SU-DHL-6 (cell line): Measurements from ENCODE around the gene HTR3C.

Experiments
- H2AFZ ChIP-seq: fragments of 200-600 bp; sonication (generic); 2 replicates; pipeline ENCODE4 v1.6.1; 2014; ENCODE audit warnings: low read depth, mild to moderate bottlenecking, moderate library complexity, mixed read lengths, antibody characterized with exemption, low read length; ENCODE audit not compliant: severe bottlenecking
- H3F3A ChIP-seq: fragments of 200-600 bp; shearing (Covaris generic); 2 replicates; pipeline ENCODE4 v1.6.0; 2016; ENCODE audit warnings: antibody characterized with exemption, mild to moderate bottlenecking; ENCODE audit not compliant: insufficient read depth
- H3K27ac ChIP-seq: fragments of 200-600 bp; sonication (generic); 2 replicates; pipeline ENCODE4 v1.5.1; 2016; ENCODE audit warnings: low read depth, mild to moderate bottlenecking, low read length, moderate library complexity, mixed read lengths
- H3K27me3 ChIP-seq: fragments of 200-600 bp; sonication (generic), shearing (Covaris generic); 2 replicates; pipeline ENCODE4 v1.6.0; 2014; ENCODE audit warnings: mild to moderate bottlenecking, low read length
- H3K36me3 ChIP-seq: fragments of 200-600 bp; sonication (generic); 2 replicates; pipeline ENCODE4 v1.6.1; 2014; ENCODE audit warnings: mild to moderate bottlenecking, low read length, mixed read lengths
- H3K4me2 ChIP-seq: fragments of 300-600, 200-600 bp; shearing (Covaris generic), sonication (generic); 2 replicates; pipeline ENCODE4 v1.6.0; 2014; ENCODE audit warnings: low read length, low read depth, mild to moderate bottlenecking; ENCODE audit not compliant: poor library complexity, severe bottlenecking
- H3K4me3 ChIP-seq: fragments of 200-600 bp; sonication (generic); 2 replicates; pipeline ENCODE4 v1.5.1; 2014; ENCODE audit warnings: antibody characterized with exemption, low read length, mild to moderate bottlenecking, mixed read lengths; ENCODE audit not compliant: insufficient read depth, poor library complexity, severe bottlenecking
- H3K79me2 ChIP-seq: fragments of 200-600 bp; sonication (generic); 2 replicates; pipeline ENCODE4 v1.6.1; 2014; ENCODE audit warnings: mild to moderate bottlenecking, low read length, moderate library complexity; ENCODE audit not compliant: insufficient read depth
- H3K9ac ChIP-seq: fragments of 200-600 bp; sonication (generic); 2 replicates; pipeline ENCODE4 v1.7.0; 2014; ENCODE audit warnings: mild to moderate bottlenecking, low read length
- H3K9me2 ChIP-seq: fragments of 200-600 bp; sonication (generic); replicated peaks from 2 replicates; pipeline ENCODE4 v1.6.1; 2014; ENCODE audit warnings: low read length; ENCODE audit not compliant: insufficient read depth
- H3K9me3 ChIP-seq: fragments of 200-600 bp; sonication (generic); 2 replicates; pipeline ENCODE4 v1.6.1; 2014; ENCODE audit warnings: low read length, mixed read lengths; ENCODE audit not compliant: insufficient read depth
- H4K20me1 ChIP-seq: fragments of 200-600 bp; sonication (generic); 2 replicates; pipeline ENCODE4 v1.6.1; 2014; ENCODE audit warnings: low read depth, mild to moderate bottlenecking, antibody characterized with exemption, low read length, moderate library complexity, mixed read lengths
- EZH2phosphoT487 ChIP-seq: fragments of 200-600 bp; sonication (generic), shearing (Covaris generic); conservative IDR thresholded peaks from 2 replicates; pipeline ENCODE4 v1.6.1; 2018; ENCODE audit warnings: mild to moderate bottlenecking, antibody characterized with exemption, low read length, moderate library complexity, mixed read lengths
- TF ChIP-seq, protein P1 (sequence below): fragments of 200-600 bp; sonication (generic); IDR thresholded peaks from one replicate; pipeline ENCODE4 v1.5.1; 2017; ENCODE audit warnings: antibody characterized with exemption, mild to moderate bottlenecking, low read length, moderate library complexity; ENCODE audit not compliant: insufficient read depth, poor library complexity, severe bottlenecking

The HTR3C gene

DNA sequence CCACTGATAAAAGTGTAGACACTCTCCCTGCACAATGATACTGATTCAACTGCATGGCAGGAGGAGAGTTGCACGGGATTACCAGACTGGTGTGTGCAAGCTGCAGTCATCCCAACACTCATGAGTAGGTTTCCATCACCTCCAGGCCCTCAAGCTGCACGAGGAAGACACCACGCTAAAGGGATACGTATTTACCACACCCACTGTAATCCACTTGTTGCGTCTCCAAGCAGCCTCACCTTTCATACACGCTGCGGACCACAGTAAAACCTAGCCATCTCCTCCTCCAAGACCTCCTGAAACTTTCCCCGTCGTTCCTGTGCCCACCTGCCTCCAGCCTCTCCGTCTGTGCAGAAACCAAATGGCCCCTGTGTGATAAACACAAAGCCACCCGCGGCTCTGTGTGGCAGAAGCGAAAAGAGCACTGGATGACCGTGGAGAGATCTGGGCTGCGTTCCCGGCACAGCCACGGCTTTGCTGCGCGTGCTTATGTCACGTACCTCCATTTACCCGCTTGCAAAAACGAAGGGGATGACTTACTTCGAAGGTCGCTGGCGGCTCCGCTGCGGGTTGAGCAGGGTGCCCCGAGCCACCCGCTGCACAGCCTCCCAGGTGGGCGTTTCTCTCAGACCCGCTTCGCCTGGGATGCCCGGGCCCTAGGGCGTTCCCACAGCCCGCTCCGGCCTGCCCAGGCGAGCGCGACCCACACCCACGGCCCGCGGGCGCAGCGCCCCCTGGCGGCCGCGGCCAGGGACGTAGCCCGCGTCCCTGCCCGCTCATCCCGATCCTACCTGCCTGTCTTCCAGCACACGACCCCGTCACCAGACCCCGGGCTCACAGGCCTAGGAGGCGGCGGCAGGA, 35.8 kb upstream of the HTR3C start:
- H3K9me2 ChIP-seq, result no peaks in the 10 kb centered on the region
- peak overlapping the region; percentile 99 for H2AFZ ChIP-seq
- H3K36me3 ChIP-seq, result 0 out of 2 replicates have a peak, but pooled peaks cover 4% of the 10 kb centered on the region
- H3K4me2 ChIP-seq, result peak overlapping the region; percentile 77
- peak overlapping the region; percentile 84 for H3K4me3 ChIP-seq
- 0 out of 2 replicates have a peak, but pooled peaks cover 8% of the 10 kb centered on the region for H3F3A ChIP-seq
- H4K20me1 ChIP-seq, result no peaks in the 10 kb centered on the region
- no peaks in the 10 kb centered on the region for H3K9me3 ChIP-seq
- no peaks in the 10 kb centered on the region for H3K27me3 ChIP-seq
- H3K79me2 ChIP-seq, result no peaks in the 10 kb centered on the region
- TF ChIP-seq EZH2phosphoT487, result no peak
- TF ChIP-seq, protein P1, sequence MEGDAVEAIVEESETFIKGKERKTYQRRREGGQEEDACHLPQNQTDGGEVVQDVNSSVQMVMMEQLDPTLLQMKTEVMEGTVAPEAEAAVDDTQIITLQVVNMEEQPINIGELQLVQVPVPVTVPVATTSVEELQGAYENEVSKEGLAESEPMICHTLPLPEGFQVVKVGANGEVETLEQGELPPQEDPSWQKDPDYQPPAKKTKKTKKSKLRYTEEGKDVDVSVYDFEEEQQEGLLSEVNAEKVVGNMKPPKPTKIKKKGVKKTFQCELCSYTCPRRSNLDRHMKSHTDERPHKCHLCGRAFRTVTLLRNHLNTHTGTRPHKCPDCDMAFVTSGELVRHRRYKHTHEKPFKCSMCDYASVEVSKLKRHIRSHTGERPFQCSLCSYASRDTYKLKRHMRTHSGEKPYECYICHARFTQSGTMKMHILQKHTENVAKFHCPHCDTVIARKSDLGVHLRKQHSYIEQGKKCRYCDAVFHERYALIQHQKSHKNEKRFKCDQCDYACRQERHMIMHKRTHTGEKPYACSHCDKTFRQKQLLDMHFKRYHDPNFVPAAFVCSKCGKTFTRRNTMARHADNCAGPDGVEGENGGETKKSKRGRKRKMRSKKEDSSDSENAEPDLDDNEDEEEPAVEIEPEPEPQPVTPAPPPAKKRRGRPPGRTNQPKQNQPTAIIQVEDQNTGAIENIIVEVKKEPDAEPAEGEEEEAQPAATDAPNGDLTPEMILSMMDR, result peak; percentile 97
- H3K9ac ChIP-seq, result peak overlapping the region; percentile 85
- H3K27ac ChIP-seq, result no peak overlapping the region

DNA sequence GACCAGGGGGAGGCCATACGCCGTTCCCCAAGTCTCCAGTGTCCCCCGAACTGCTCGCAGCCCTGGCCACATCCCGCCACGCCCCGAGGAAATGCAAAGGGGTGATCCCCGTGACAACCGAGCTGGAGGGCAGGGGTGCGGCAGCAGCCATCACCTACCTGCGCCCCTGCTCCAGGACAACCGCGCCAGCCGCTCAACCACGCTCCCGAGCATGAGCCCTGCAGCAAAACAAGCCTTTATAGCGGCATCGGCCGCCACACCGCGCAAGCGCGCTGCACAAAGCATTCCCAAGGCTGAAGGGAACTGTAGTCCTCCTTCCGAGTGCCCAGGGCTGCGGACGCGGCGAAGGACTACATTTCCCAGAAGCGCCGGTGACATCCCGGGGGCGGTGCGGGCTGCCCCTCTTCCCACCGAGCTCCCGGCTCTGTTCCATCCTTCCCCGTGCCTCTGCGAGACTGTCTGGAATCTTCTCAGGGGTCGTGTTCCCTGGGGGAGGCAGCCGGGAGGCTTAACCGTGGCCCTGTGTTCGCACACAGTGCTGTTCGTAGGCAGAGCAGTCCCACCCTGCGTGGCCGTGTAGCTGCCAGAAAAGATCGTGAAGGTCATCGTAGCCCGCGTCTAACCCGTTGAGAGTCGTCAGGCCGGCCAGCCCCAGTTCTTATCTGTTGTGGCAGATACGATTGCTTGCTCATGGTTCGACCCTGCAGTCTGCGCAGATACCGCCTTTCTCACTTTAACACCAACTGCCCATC, 35.0 kb upstream of the HTR3C start, which contains the start of gene ABCC5:
Gene ABCC5 (minus strand): TSS at position 213 of the 752 bp plus-strand sequence. CDS start 3,492 bp downstream, outside the sequence.
- no peaks in the 10 kb centered on the region for H4K20me1 ChIP-seq
- no peak within 1 kb of the TSS for H3K27ac ChIP-seq
- H2AFZ ChIP-seq, result peak within 1 kb of the TSS; percentile 99
- TF ChIP-seq, protein P1, result peak; percentile 42
- no peak for TF ChIP-seq EZH2phosphoT487
- H3K79me2 ChIP-seq, result no peaks in the 10 kb centered on the region
- 0 out of 2 replicates have a peak, but pooled peaks cover 4% of the 10 kb centered on the region for H3K36me3 ChIP-seq
- peak within 1 kb of the TSS; percentile 77 for H3K4me2 ChIP-seq
- H3K27me3 ChIP-seq, result no peaks in the 10 kb centered on the region
- H3K4me3 ChIP-seq, result peak within 1 kb of the TSS; percentile 84
- no peaks in the 10 kb centered on the region for H3K9me2 ChIP-seq
- no peaks in the 10 kb centered on the region for H3K9me3 ChIP-seq
- 0 out of 2 replicates have a peak, but pooled peaks cover 8% of the 10 kb centered on the region for H3F3A ChIP-seq
- H3K9ac ChIP-seq, result peak within 1 kb of the TSS; percentile 85

DNA sequence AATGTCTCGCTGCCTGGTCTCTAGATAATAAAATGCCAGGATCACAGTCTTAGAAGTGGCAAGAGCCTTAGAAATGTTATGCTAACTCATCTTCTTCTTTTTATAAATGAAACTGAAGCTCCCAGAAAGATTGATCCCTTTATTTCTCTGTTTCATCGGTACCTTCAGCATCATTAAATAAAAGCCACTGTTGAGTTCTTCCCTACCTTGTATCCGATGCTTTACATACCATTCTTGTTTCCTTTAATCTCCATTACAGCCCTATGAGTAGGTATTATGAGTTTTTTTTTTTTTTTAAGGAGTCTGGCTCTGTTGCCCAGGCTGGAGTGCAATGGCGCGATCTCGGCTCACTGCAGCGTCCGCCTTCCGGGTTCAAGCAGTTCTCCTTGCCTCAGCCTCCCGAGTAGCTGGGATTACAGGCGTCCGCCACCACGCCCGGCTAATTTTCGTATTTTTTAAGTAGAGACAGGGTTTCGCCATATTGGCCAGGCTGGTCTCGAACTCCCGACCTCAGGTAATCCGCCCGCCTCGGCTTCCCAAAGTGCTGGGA, 34.3 kb upstream of the HTR3C start:
- no peaks in the 10 kb centered on the region for H3K9me3 ChIP-seq
- H3K36me3 ChIP-seq, result 0 out of 2 replicates have a peak, but pooled peaks cover 4% of the 10 kb centered on the region
- H3K9ac ChIP-seq, result peak overlapping the region; percentile 85
- TF ChIP-seq EZH2phosphoT487, result no peak
- TF ChIP-seq, protein P1, result no peak
- no peaks in the 10 kb centered on the region for H3K9me2 ChIP-seq
- H3K4me2 ChIP-seq, result peak overlapping the region; percentile 77
- no peaks in the 10 kb centered on the region for H3K27me3 ChIP-seq
- H2AFZ ChIP-seq, result peak overlapping the region; percentile 99
- no peak overlapping the region for H3K27ac ChIP-seq
- 0 out of 2 replicates have a peak, but pooled peaks cover 8% of the 10 kb centered on the region for H3F3A ChIP-seq
- H3K79me2 ChIP-seq, result no peaks in the 10 kb centered on the region
- H3K4me3 ChIP-seq, result peak overlapping the region; percentile 84
- H4K20me1 ChIP-seq, result no peaks in the 10 kb centered on the region
